Tibial nerve (tissue), 4 donors: ENCODE measurements around the gene SLC9A3.

Experiments
- CTCF ChIP-seq, 5 experiments: fragments of 200-600 bp in 3 of 5; fragments of 450-650 bp in 2 of 5; sonication (generic) in 3 of 5; IDR thresholded peaks; one replicate each; pipeline ENCODE4 v1.5.1; 2016 to 2019; ENCODE audit warnings: antibody characterized with exemption in 5 of 5, mild to moderate bottlenecking in 3 of 5, moderate library complexity in 2 of 5
- EP300 ChIP-seq, 2 donors: sonication (generic); formaldehyde crosslinking; IDR thresholded peaks; one replicate each; pipeline ENCODE4 v1.6.1; 2017; ENCODE audit warnings: antibody characterized with exemption in 2 of 2, mild to moderate bottlenecking in 1 of 2
- POLR2A ChIP-seq, 2 donors: fragments of 450-650 bp; IDR thresholded peaks; one replicate each; pipeline ENCODE4 v1.6.1; 2017; ENCODE audit warnings: antibody characterized with exemption in 2 of 2, mild to moderate bottlenecking in 2 of 2, moderate library complexity in 2 of 2

GRCh38 chr5:530001-530955 is 6.0 kb upstream of the SLC9A3 start:
- TF ChIP-seq CTCF (IDR thresholded peaks at IDR 0.05) (no peak), POLR2A (IDR thresholded peaks at IDR 0.05) (no peak), EP300 (IDR thresholded peaks at IDR 0.05) (peak in 1 of 2 donors; percentile 29)
